ENCODE measurements around the gene RFX1. TPM values are rescaled to one million over a fixed set of nuclear protein-coding genes. Genes with fewer than 3 reads are reported as not detected.

Gene RFX1
- total and polyA plus RNA-seq, 7 donors: 1.6 to 7.9 (median 2.1) TPM

GRCh38 chr19:13986348-13986904 lies 19.7 kb downstream of the RFX1 start:
- peak; percentile 93 for DNase-seq
- Histone ChIP-seq H3K9me3 (no peaks in the 10 kb centered on the region), H3K27ac (peak overlapping the region; percentile 67 to 83 (median 72)), H3K36me3 (peaks cover 0 to 25% (median 0%) of the 10 kb centered on the region in 4 donors), H3K4me3 (peak overlapping the region in 2 of 4 donors; percentile 15 to 23), H3K4me1 (peaks cover 0 to 20% (median 15%) of the 10 kb centered on the region in 4 donors), H3K27me3 (no peaks in the 10 kb centered on the region)
- TF ChIP-seq EP300 (IDR thresholded peaks at IDR 0.05) (no peak), POLR2AphosphoS5 (IDR thresholded peaks at IDR 0.05) (peak in 1 of 4 donors; percentile 14)
- intact Hi-C loops (cut with DNase I): no loop called here
- 32 to 67% methylated on average over 19 of the region's 19 CpGs for WGBS, 2 donors

- intact Hi-C loops (cut with DNase I): no loop called here
- H3K27me3 ChIP-seq: no peaks in the 10 kb centered on the region
- peak overlapping the region; percentile 8 to 83 (median 72) for H3K27ac ChIP-seq
- H3K4me1 ChIP-seq: peaks cover 0 to 20% (median 15%) of the 10 kb centered on the region in 4 donors
- H3K4me3 ChIP-seq: peak overlapping the region in 1 of 4 donors; percentile 23
- H3K9me3 ChIP-seq: no peaks in the 10 kb centered on the region
- DNase-seq: no peak
- TF ChIP-seq, protein P1, sequence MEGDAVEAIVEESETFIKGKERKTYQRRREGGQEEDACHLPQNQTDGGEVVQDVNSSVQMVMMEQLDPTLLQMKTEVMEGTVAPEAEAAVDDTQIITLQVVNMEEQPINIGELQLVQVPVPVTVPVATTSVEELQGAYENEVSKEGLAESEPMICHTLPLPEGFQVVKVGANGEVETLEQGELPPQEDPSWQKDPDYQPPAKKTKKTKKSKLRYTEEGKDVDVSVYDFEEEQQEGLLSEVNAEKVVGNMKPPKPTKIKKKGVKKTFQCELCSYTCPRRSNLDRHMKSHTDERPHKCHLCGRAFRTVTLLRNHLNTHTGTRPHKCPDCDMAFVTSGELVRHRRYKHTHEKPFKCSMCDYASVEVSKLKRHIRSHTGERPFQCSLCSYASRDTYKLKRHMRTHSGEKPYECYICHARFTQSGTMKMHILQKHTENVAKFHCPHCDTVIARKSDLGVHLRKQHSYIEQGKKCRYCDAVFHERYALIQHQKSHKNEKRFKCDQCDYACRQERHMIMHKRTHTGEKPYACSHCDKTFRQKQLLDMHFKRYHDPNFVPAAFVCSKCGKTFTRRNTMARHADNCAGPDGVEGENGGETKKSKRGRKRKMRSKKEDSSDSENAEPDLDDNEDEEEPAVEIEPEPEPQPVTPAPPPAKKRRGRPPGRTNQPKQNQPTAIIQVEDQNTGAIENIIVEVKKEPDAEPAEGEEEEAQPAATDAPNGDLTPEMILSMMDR (IDR thresholded peaks at IDR 0.05): no peak
- TF ChIP-seq EP300 (IDR thresholded peaks at IDR 0.05) (no peak), POLR2AphosphoS5 (IDR thresholded peaks at IDR 0.05) (no peak), POLR2A (IDR thresholded peaks at IDR 0.05) (no peak)
- 66 to 84% methylated on average over 10 of the region's 10 CpGs for WGBS, 2 donors
- peaks cover 0 to 20% (median 0%) of the 10 kb centered on the region in 4 donors for H3K36me3 ChIP-seq
Measured at GRCh38 chr19:13985771-13986347, 20.3 kb downstream of the RFX1 start.

DNA sequence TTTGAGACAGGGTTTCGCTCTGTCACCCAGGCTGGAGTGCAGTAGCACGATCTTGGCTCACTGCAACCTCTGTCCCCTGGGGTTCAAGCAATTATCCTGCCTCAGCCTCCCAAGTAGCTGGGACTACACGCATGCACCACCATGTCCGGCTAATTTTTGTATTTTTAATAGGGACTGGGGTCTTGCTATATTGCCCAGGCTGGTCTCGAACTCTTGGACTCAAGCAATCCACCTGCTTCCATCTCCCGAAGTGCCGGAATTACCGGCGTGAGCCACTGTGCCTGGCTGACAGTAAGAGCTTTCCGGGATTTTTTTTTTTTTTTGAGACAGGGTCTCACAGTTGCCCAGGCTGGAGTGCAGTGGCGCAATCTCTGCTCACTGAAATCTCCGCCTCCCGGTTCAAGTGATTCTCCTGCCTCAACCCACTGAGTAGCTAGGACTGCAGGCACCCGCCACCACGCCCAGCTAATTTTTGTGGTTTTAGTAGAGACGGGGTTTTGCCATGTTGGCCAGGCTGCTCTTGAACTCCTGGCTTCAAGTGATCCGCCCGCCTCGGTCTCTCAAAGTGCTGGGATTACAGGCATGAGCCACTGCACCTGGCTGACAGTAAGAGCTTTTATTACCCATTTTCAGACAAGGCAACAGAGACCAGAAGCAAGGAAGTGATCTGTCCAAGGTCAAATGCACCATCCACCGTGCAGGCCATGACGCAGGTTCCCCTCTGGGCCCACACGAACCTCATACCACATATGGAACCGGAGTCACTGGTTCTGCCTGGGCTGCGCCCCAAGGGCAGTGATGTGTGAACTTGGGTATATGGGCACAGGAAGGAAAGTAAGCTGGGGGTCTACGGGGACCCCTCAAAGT lies 21.0 kb downstream of the RFX1 start:
- no peak overlapping the region for H3K4me3 ChIP-seq
- WGBS, 2 donors: 78 to 87% methylated on average over 25 of the region's 25 CpGs
- H3K9me3 ChIP-seq: no peaks in the 10 kb centered on the region
- H3K27me3 ChIP-seq: no peaks in the 10 kb centered on the region
- H3K36me3 ChIP-seq: peaks cover 0 to 18% (median 0%) of the 10 kb centered on the region in 4 donors
- intact Hi-C loops (cut with DNase I): no loop called here
- H3K27ac ChIP-seq: peak overlapping the region in 1 of 4 donors; percentile 8
- H3K4me1 ChIP-seq: peaks cover 0 to 20% (median 15%) of the 10 kb centered on the region in 4 donors
- DNase-seq: no peak
- no peak for TF ChIP-seq POLR2A (IDR thresholded peaks at IDR 0.05)
- no peak for TF ChIP-seq EP300 (IDR thresholded peaks at IDR 0.05)
- TF ChIP-seq POLR2AphosphoS5 (IDR thresholded peaks at IDR 0.05): no peak
- TF ChIP-seq, protein P1 (IDR thresholded peaks at IDR 0.05): no peak

GRCh38 chr19:13984186-13984585 lies 21.9 kb downstream of the RFX1 start:
- H3K27ac ChIP-seq: no peak overlapping the region
- H3K9me3 ChIP-seq: no peaks in the 10 kb centered on the region
- 82 to 89% methylated on average over 15 of the region's 15 CpGs for WGBS, 2 donors
- TF ChIP-seq POLR2A (IDR thresholded peaks at IDR 0.05): no peak
- no peak for TF ChIP-seq POLR2AphosphoS5 (IDR thresholded peaks at IDR 0.05)
- TF ChIP-seq, protein P1 (IDR thresholded peaks at IDR 0.05): no peak
- H3K4me1 ChIP-seq: peaks cover 0 to 26% (median 21%) of the 10 kb centered on the region in 4 donors
- no peak overlapping the region for H3K4me3 ChIP-seq
- intact Hi-C loops (cut with DNase I): no loop called here
- peaks cover 0 to 18% (median 0%) of the 10 kb centered on the region in 4 donors for H3K36me3 ChIP-seq
- H3K27me3 ChIP-seq: no peaks in the 10 kb centered on the region
- no peak for DNase-seq
